Calu3 (cell line): ENCODE data around the gene ARHGAP5. TPM values are rescaled to one million over a fixed set of nuclear protein-coding genes. Genes with fewer than 3 reads are reported as not detected.

Experiments
- BruUV-seq: library from RNA; stranded (reverse); fragments of 400-500 nt; replicated peaks from 2 replicates; lab custom pipeline; 2021; lab: Mats Ljungman, UMichigan
- CTCF ChIA-PET: fragments of 300-600 bp; sonication (Branson Sonifier 250); formaldehyde crosslinking; loops from one replicate; lab custom pipeline; 2022; ENCODE audit warnings: antibody characterized with exemption; lab: Charles Lee
- DNase-seq: peaks from one replicate; pipeline ENCODE4 v3.0.0; 2022
- H3K27ac Mint-ChIP-seq: one replicate; pipeline ENCODE4 v1.8.0; 2022; ENCODE audit warnings: mixed read lengths; ENCODE audit not compliant: unreplicated experiment
- H3K27me3 Mint-ChIP-seq: one replicate; pipeline ENCODE4 v1.8.0; 2022; ENCODE audit warnings: mixed read lengths; ENCODE audit not compliant: unreplicated experiment
- H3K36me3 Mint-ChIP-seq: one replicate; pipeline ENCODE4 v1.8.0; 2022; ENCODE audit warnings: mild to moderate bottlenecking, moderate library complexity, mixed read lengths; ENCODE audit not compliant: insufficient read depth, unreplicated experiment
- H3K4me1 Mint-ChIP-seq: one replicate; pipeline ENCODE4 v1.8.0; 2022; ENCODE audit warnings: mild to moderate bottlenecking, low read depth, mixed read lengths; ENCODE audit not compliant: unreplicated experiment
- H3K4me3 Mint-ChIP-seq: one replicate; pipeline ENCODE4 v1.8.0; 2022; ENCODE audit warnings: mild to moderate bottlenecking, low read depth, moderate library complexity, mixed read lengths; ENCODE audit not compliant: unreplicated experiment
- H3K9me3 Mint-ChIP-seq: one replicate; pipeline ENCODE4 v1.8.0; 2022; ENCODE audit warnings: low read depth, mixed read lengths; ENCODE audit not compliant: unreplicated experiment
- CTCF ChIP-seq: fragments of 200-600 bp; IDR thresholded peaks from one replicate; pipeline ENCODE4 v1.8.0; 2022; ENCODE audit warnings: antibody characterized with exemption; ENCODE audit not compliant: unreplicated experiment
- intact Hi-C: fragments of 100-400 bp; cut with micrococcal nuclease; formaldehyde crosslinking; loops from one replicate; pipeline ENCODE4 v1.10.0; 2022; ENCODE audit not compliant: unreplicated experiment
- total RNA-seq: library from RNA; stranded (reverse); gene quantifications from 2 replicates; pipeline ENCODE4 v1.2.3, GENCODE V29; 2022

The ARHGAP5 gene
- total RNA-seq, 1 experiment from 2014 or later, result 132 TPM

DNA sequence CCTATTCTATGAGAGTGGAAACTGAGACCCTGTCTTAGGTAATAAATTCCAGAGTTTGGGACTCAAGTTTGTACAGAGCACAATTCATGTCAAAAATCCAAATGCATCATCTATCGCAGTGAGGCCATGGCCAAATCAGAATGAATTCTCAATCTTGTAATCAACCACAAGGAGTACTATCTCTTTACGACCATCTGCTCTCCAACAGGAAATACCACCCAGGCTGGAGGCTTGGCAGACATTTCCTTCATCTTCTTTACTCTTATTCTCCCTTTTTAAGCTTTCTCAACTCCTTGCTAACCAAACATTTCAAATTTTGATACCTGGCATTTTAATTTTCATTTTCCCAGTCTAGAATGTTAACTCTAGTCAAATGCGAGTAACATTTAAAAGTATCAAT is 92.1 kb downstream of the ARHGAP5 start:
- H3K27me3 Mint-ChIP-seq, result no peaks in the 10 kb centered on the region
- H3K9me3 Mint-ChIP-seq, result no peaks in the 10 kb centered on the region
- CTCF ChIA-PET, result no interaction called here
- H3K4me1 Mint-ChIP-seq, result peaks cover 11% of the 10 kb centered on the region
- intact Hi-C loops, result no loop called here
- no peak for DNase-seq
- H3K36me3 Mint-ChIP-seq, result no peaks in the 10 kb centered on the region
- no peak overlapping the region for H3K27ac Mint-ChIP-seq
- H3K4me3 Mint-ChIP-seq, result no peak overlapping the region
- BruUV-seq, result no TSS peak
- no peak for TF ChIP-seq CTCF

GRCh38 chr14:32171469-32171868 is 94.4 kb downstream of the ARHGAP5 start:
- no peak for TF ChIP-seq CTCF
- no peaks in the 10 kb centered on the region for H3K36me3 Mint-ChIP-seq
- CTCF ChIA-PET, result interaction anchor here (0.6 kb wide), 1 partner anchor 1170 kb away, joined by 4 read pairs; no protein-coding TSS in a partner anchor
- H3K4me1 Mint-ChIP-seq, result peaks cover 11% of the 10 kb centered on the region
- no TSS peak for BruUV-seq
- H3K4me3 Mint-ChIP-seq, result no peak overlapping the region
- no peak for DNase-seq
- intact Hi-C loops, result no loop called here
- no peaks in the 10 kb centered on the region for H3K27me3 Mint-ChIP-seq
- H3K27ac Mint-ChIP-seq, result no peak overlapping the region
- no peaks in the 10 kb centered on the region for H3K9me3 Mint-ChIP-seq

DNA sequence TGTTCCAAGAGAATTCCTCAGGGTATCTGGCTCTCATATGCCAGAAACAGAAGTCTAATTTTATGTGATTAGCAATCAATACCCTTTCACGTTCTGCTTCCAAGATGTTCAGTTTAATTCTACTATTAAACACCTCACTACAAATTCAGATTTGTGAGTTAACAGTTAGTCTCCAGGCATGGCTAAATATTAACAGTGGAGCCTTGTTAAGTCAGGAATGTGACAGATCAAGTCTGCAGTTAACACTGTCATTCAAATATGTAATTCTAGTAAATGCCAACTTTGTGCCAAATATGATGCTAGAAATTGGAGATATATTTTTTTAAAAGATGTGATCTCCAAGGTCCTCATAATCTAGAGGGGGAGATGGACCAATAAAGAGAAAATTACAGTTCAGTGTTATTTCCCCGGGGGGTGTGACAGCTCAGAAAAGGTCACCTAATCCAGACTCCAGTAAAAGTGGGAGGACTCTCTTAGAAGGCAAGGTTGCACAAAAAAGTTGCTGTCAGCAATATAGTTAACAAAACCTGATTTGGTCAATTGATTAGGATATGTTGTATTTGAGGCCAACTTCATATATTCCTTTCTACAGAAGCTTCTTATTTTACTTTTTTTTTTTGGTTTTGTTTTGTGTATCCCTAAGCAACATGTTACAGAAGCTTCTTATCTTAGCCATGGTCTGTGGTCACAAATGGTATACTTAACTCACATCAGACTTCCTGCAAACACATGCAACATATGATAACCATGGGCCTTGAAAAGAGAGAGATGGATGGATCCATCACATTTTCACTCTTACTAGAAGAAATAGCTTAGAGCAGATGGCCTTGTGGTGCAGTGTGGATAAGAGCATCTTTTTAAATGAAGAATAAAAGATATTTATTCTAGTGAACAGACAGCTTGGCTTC is 106.3 kb downstream of the ARHGAP5 start:
- CTCF ChIA-PET, result interaction anchor here (0.6 to 1.0 kb wide), 3 partner anchors 61 to 704 kb away, joined by 3 to 4 read pairs (median 4); no protein-coding TSS in a partner anchor
- Mint-ChIP-seq H3K27ac (no peak overlapping the region), H3K27me3 (no peaks in the 10 kb centered on the region), H3K9me3 (peaks cover 11% of the 10 kb centered on the region), H3K4me1 (peaks cover 13% of the 10 kb centered on the region), H3K36me3 (no peaks in the 10 kb centered on the region), H3K4me3 (peak overlapping the region; percentile 22)
- BruUV-seq, result no TSS peak
- no peak for DNase-seq
- TF ChIP-seq CTCF, result no peak
- intact Hi-C loops, result no loop called here

DNA sequence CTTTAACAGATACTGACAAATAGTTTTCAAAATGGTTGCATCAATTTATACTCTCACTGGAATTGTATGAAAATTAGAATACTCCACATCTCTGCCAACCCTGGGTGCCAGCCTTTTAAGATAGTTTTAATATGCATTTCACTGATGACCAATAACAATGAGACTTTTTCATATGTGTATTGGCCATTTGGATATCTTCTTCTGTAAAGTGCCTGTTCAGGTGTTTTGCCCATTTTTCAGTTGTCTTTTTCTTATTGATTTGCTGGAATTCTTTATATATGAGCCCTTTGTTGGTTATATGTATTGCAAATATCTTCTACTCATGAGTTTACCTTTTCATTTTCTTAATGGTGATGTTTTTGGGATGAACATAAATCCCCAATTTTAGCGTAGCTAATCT is 108.0 kb downstream of the ARHGAP5 start:
- peaks cover 13% of the 10 kb centered on the region for H3K4me1 Mint-ChIP-seq
- intact Hi-C loops, result no loop called here
- CTCF ChIA-PET, result no interaction called here
- H3K36me3 Mint-ChIP-seq, result no peaks in the 10 kb centered on the region
- H3K9me3 Mint-ChIP-seq, result peaks cover 5% of the 10 kb centered on the region
- BruUV-seq, result no TSS peak
- H3K27me3 Mint-ChIP-seq, result no peaks in the 10 kb centered on the region
- TF ChIP-seq CTCF, result no peak
- H3K27ac Mint-ChIP-seq, result no peak overlapping the region
- no peak overlapping the region for H3K4me3 Mint-ChIP-seq
- no peak for DNase-seq
